ENCODE results near the gene PDZK1IP1. TPM values are rescaled to one million over a fixed set of nuclear protein-coding genes. Genes with fewer than 3 reads are reported as not detected.

PDZK1IP1 gene
- total RNA-seq, 2 donors from 2014 or later, result 5.9 to 36.1 TPM

DNA sequence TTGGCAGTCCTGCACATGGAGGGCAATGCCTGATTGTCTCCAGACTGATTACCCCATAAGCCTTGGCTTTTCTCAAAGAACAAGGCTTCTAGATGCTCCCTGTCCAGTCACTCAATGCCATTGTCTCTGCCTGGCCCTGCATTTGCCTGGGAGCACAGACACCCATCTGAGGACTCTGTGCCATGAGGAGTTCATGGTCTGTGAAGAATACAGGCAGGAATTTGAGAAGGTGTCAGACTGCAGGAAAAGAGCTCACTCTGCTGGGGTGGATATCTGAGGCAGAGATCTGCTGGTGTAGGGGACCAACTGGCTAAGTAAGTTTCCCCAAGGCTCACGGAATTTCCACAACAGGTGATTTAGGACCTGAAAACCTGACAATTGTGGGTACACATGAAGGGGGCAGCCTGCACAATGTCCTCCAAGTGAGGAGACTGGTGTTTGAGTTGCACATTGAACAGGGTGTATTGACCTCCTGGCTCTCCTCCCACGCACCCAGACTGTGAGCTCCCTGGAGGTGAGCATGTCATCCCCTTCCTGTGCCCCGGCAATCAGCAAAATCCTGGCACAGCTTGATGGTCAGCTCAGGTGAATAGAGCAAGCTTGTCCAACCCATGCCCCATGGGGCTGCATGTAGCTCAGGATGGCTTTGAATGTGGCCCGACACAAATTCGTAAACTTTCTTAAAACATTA lies 51.8 kb downstream of the PDZK1IP1 start:
- H3K4me3 ChIP-seq, result no peak overlapping the region
- H3K27me3 ChIP-seq (replicated peaks; ENCODE audit: insufficient read depth), result no peaks in the 10 kb centered on the region
- WGBS, result 85% methylated on average over 5 of the region's 5 CpGs
- TF ChIP-seq, protein P1, sequence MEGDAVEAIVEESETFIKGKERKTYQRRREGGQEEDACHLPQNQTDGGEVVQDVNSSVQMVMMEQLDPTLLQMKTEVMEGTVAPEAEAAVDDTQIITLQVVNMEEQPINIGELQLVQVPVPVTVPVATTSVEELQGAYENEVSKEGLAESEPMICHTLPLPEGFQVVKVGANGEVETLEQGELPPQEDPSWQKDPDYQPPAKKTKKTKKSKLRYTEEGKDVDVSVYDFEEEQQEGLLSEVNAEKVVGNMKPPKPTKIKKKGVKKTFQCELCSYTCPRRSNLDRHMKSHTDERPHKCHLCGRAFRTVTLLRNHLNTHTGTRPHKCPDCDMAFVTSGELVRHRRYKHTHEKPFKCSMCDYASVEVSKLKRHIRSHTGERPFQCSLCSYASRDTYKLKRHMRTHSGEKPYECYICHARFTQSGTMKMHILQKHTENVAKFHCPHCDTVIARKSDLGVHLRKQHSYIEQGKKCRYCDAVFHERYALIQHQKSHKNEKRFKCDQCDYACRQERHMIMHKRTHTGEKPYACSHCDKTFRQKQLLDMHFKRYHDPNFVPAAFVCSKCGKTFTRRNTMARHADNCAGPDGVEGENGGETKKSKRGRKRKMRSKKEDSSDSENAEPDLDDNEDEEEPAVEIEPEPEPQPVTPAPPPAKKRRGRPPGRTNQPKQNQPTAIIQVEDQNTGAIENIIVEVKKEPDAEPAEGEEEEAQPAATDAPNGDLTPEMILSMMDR (IDR thresholded peaks at IDR 0.05), result no peak
- TF ChIP-seq POLR2AphosphoS5 (IDR thresholded peaks at IDR 0.05) (no peak), POLR2A (IDR thresholded peaks at IDR 0.05) (no peak)
- no peaks in the 10 kb centered on the region for H3K9me3 ChIP-seq
- H3K36me3 ChIP-seq, result no peaks in the 10 kb centered on the region
- no peak for DNase-seq (ENCODE audit: low spot score)
- no peaks in the 10 kb centered on the region for H3K4me1 ChIP-seq (replicated peaks)
- no peak overlapping the region for H3K27ac ChIP-seq
- intact Hi-C loops (cut with DNase I), result no loop called here

DNA sequence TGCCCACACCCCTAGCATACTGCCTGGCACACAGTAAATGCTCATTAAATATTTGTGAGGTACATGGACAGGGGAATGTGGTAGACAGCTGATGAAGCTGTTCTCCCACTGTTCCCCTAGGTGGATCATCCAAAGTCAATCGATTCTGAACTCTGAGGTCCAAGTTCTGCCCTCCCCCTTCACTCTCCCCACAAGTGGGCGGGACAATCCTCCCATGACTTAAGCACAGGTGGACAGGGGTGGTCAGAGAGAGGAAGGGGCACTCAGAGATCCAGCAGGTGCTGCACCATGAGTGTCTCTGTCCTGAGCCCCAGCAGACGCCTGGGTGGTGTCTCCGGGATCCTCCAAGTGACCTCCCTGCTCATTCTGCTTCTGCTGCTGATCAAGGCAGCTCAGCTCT lies 52.6 kb downstream of the PDZK1IP1 start, which contains the start of gene CYP4A22:
CYP4A22 (plus strand) TSS at position 244 of the 400 bp plus-strand sequence; CDS start at position 289, 45 bp downstream.
- TF ChIP-seq POLR2AphosphoS5 (IDR thresholded peaks at IDR 0.05), result no peak
- TF ChIP-seq, protein P1 (IDR thresholded peaks at IDR 0.05), result no peak
- TF ChIP-seq POLR2A (IDR thresholded peaks at IDR 0.05), result no peak
- Histone ChIP-seq H3K36me3 (no peaks in the 10 kb centered on the region), H3K27me3 (replicated peaks; ENCODE audit: insufficient read depth) (no peaks in the 10 kb centered on the region), H3K4me3 (no peak within 1 kb of the TSS), H3K27ac (no peak within 1 kb of the TSS), H3K9me3 (no peaks in the 10 kb centered on the region), H3K4me1 (replicated peaks) (no peaks in the 10 kb centered on the region)
- intact Hi-C loops (cut with DNase I), result no loop called here
- DNase-seq (ENCODE audit: low spot score), result no peak
- WGBS, result 88% methylated on average over 4 of the region's 4 CpGs

Other genes starting within 250 kb of the PDZK1IP1 start
- not detected for gene CYP4A11, start 248.6 kb downstream of the PDZK1IP1 start, total RNA-seq
- 10 to 100 TPM; 34.7 TPM for gene CYP4X1, start 166.4 kb downstream of the PDZK1IP1 start, total RNA-seq
- gene CYP4Z1, start 122.8 kb downstream of the PDZK1IP1 start, total RNA-seq, result 1 to 10 TPM in 1 of 2 donors, under 1 TPM in 1; 0.87 to 2.0 TPM
- not detected for gene CYP4A22, start 52.6 kb downstream of the PDZK1IP1 start, total RNA-seq
- 1 to 10 TPM; 1.0 to 1.8 TPM for gene TAL1, start 42.2 kb upstream of the PDZK1IP1 start, total RNA-seq
- 1 to 10 TPM; 1.5 to 5.9 TPM for gene STIL, start 124.1 kb upstream of the PDZK1IP1 start, total RNA-seq
- gene CMPK1, start 143.8 kb upstream of the PDZK1IP1 start, total RNA-seq, result 100 to 1,000 TPM in 1 of 2 donors, 10 to 100 TPM in 1; 54.9 to 152 TPM
- under 1 TPM in 1 of 2 donors, not detected in 1; 0.28 TPM for gene FOXE3, start 226.2 kb upstream of the PDZK1IP1 start, total RNA-seq
- gene FOXD2, start 248.0 kb upstream of the PDZK1IP1 start, total RNA-seq, result 1 to 10 TPM; 1.2 to 1.8 TPM